HepG2 (cell line): ENCODE data around the gene GUK1. TPM values are rescaled to one million over a fixed set of nuclear protein-coding genes. Genes with fewer than 3 reads are reported as not detected.

Experiments used
- AKAP8 ChIP-seq: sonication (generic); formaldehyde crosslinking; IDR thresholded peaks from 2 replicates; pipeline ENCODE4 v1.5.1; 2020; ENCODE audit warnings: mild to moderate bottlenecking, missing genetic modification reagents
- ETV5 ChIP-seq: IDR thresholded peaks from 2 replicates; pipeline ENCODE4 v1.6.1; 2018; ENCODE audit warnings: missing biosample characterization, missing genetic modification reagents, inconsistent platforms, borderline replicate concordance
- GPN1 ChIP-seq: sonication (generic); formaldehyde crosslinking; IDR thresholded peaks from 2 replicates; pipeline ENCODE4 v1.5.1; 2020; ENCODE audit warnings: missing genetic modification reagents, borderline replicate concordance
- MED13 ChIP-seq: sonication (generic); formaldehyde crosslinking; IDR thresholded peaks from 2 replicates; pipeline ENCODE4 v1.5.0; 2020; ENCODE audit warnings: missing genetic modification reagents
- PLRG1 ChIP-seq: fragments of 450-650 bp; conservative IDR thresholded peaks from 2 replicates; pipeline ENCODE4 v1.6.1; 2016
- SNAI1 ChIP-seq: sonication (generic); formaldehyde crosslinking; IDR thresholded peaks from 2 replicates; pipeline ENCODE4 v1.5.0; 2020; ENCODE audit warnings: mild to moderate bottlenecking, missing genetic modification reagents, borderline replicate concordance
- TBP ChIP-seq: sonication (generic); formaldehyde crosslinking; IDR thresholded peaks from 2 replicates; pipeline ENCODE4 v1.5.0; 2020; ENCODE audit warnings: missing genetic modification reagents
- TFAP4 ChIP-seq: sonication (generic); IDR thresholded peaks from 2 replicates; pipeline ENCODE4 v1.6.1; 2016; ENCODE audit warnings: low read depth, borderline replicate concordance
- XRCC5 ChIP-seq: fragments of 200-400 bp; formaldehyde crosslinking; optimal IDR thresholded peaks from 2 replicates; pipeline ENCODE3; 2017; ENCODE audit warnings: mild to moderate bottlenecking, low read length
- ZKSCAN8 ChIP-seq: IDR thresholded peaks from 2 replicates; pipeline ENCODE4 v1.6.1; 2016; ENCODE audit warnings: borderline replicate concordance, missing genetic modification reagents, missing compliant biosample characterization
- ZNF12 ChIP-seq: sonication (generic); formaldehyde crosslinking; IDR thresholded peaks from 2 replicates; pipeline ENCODE4 v1.5.0; 2020; ENCODE audit warnings: missing genetic modification reagents
- ZNF460 ChIP-seq: sonication (generic); formaldehyde crosslinking; IDR thresholded peaks from 2 replicates; pipeline ENCODE4 v1.5.1; 2020; ENCODE audit warnings: missing genetic modification reagents, mild to moderate bottlenecking, borderline replicate concordance
- ZNF75D ChIP-seq: sonication (generic); formaldehyde crosslinking; IDR thresholded peaks from 2 replicates; pipeline ENCODE4 v1.8.1; 2023; ENCODE audit warnings: missing genetic modification reagents, mild to moderate bottlenecking, borderline replicate concordance
- polyA plus RNA-seq, 8 experiments: library from polyadenylated mRNA; depleted of rRNA in 3 of 8; stranded (reverse) in 7 of 8; unstranded in 1 of 8; fragments of >200 nt; fragmentation: Illumina TruSeq in 4 of 8; extraction: Trizol in 4 of 8; gene quantifications; 2 replicates each; pipeline versions ENCODE4 v1.2.1 to v1.2.3, GENCODE V29; 2011 to 2016; ENCODE audit warnings: low read depth in 4 of 8, missing spikeins in 1 of 8, mixed read lengths in 1 of 8; ENCODE audit not compliant: insufficient read depth in 1 of 8
- total RNA-seq, 5 experiments: library from RNA; depleted of rRNA; stranded (reverse); fragments of >200 nt; fragmentation: Illumina TruSeq; extraction: Trizol; gene quantifications; 2 replicates each; pipeline ENCODE4 v1.2.3, GENCODE V29; 2016; ENCODE audit warnings: low read depth in 1 of 5
- TF ChIP-seq, protein P1 (sequence below): sonication (generic); formaldehyde crosslinking; IDR thresholded peaks from 2 replicates; pipeline ENCODE4 v1.5.1; 2020; ENCODE audit warnings: missing genetic modification reagents, mild to moderate bottlenecking, borderline replicate concordance
- TF ChIP-seq, protein P2 (sequence below): sonication (generic); formaldehyde crosslinking; IDR thresholded peaks from 2 replicates; pipeline ENCODE4 v1.8.1; 2022; ENCODE audit warnings: mild to moderate bottlenecking, missing genetic modification reagents
- TF ChIP-seq, protein P3 (sequence below), 2 experiments: fragments of 450-650 bp in 1 of 2; sonication (generic) in 1 of 2; formaldehyde crosslinking in 1 of 2; IDR thresholded peaks; 2 replicates each; pipeline versions ENCODE4 v1.6.1 to v1.8.0; 2016 to 2022; ENCODE audit warnings: antibody characterized with exemption in 1 of 2, mild to moderate bottlenecking in 1 of 2, missing genetic modification reagents in 1 of 2

GUK1 gene
- total and polyA plus RNA-seq, 2 of the 13 experiments (the other 11 are each of a cell fraction or from before 2014, with no cell fraction given) = 116 to 154 TPM

DNA sequence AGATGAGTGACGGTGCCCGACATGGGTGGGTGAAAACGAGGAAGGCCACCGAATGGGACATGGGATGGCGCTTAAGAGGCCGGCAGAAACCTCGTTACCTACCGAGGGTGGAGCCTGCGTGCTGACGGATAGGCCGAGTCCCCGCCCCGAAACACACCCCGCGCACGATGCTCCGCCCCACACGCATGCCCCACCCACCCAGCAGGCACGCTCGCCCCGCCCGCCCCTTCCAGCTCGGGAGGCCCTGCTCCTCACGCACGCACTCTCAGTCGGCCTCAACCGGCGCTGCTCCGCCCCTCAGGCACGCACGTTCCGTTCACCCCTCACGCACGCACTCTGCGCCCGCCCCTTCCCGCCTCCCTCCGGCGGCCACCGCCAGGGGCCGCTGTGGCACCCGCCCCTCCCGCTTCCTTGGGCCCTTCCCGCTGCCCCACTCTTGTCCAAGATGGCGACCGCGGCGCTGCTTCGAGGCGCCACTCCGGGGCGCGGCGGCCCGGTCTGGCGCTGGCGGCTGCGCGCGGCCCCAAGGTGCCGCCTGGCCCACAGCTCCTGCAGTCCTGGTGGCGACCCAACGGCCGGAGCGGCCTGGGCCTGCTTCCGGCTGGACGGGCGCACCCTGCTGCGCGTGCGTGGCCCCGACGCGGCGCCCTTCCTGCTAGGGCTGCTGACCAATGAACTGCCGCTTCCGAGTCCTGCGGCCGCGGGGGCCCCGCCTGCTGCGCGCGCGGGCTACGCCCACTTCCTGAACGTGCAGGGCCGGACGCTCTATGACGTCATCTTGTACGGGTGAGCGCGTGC, 25.5 kb downstream of the GUK1 start, which contains the start of gene IBA57 (continued):
- TF ChIP-seq TBP (CRISPR knock-in tag) (no peak), ZKSCAN8 (CRISPR knock-in tag) (no peak), PLRG1 (no peak), TFAP4 (no peak), SNAI1 (CRISPR knock-in tag) (no peak), ZNF460 (CRISPR knock-in tag) (no peak), XRCC5 (peak; percentile 83), AKAP8 (no peak), MED13 (CRISPR knock-in tag) (no peak), GPN1 (CRISPR knock-in tag) (no peak; the same call in 1 of the 2 replicates), ZNF12 (no peak), ZNF75D (CRISPR knock-in tag) (no peak), ETV5 (peak; percentile 79)
- TF ChIP-seq, protein P1, sequence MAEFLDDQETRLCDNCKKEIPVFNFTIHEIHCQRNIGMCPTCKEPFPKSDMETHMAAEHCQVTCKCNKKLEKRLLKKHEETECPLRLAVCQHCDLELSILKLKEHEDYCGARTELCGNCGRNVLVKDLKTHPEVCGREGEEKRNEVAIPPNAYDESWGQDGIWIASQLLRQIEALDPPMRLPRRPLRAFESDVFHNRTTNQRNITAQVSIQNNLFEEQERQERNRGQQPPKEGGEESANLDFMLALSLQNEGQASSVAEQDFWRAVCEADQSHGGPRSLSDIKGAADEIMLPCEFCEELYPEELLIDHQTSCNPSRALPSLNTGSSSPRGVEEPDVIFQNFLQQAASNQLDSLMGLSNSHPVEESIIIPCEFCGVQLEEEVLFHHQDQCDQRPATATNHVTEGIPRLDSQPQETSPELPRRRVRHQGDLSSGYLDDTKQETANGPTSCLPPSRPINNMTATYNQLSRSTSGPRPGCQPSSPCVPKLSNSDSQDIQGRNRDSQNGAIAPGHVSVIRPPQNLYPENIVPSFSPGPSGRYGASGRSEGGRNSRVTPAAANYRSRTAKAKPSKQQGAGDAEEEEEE (CRISPR knock-in tag) = no peak
- TF ChIP-seq, protein P2, sequence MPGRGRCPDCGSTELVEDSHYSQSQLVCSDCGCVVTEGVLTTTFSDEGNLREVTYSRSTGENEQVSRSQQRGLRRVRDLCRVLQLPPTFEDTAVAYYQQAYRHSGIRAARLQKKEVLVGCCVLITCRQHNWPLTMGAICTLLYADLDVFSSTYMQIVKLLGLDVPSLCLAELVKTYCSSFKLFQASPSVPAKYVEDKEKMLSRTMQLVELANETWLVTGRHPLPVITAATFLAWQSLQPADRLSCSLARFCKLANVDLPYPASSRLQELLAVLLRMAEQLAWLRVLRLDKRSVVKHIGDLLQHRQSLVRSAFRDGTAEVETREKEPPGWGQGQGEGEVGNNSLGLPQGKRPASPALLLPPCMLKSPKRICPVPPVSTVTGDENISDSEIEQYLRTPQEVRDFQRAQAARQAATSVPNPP (CRISPR knock-in tag) = no peak
- TF ChIP-seq, protein P3, sequence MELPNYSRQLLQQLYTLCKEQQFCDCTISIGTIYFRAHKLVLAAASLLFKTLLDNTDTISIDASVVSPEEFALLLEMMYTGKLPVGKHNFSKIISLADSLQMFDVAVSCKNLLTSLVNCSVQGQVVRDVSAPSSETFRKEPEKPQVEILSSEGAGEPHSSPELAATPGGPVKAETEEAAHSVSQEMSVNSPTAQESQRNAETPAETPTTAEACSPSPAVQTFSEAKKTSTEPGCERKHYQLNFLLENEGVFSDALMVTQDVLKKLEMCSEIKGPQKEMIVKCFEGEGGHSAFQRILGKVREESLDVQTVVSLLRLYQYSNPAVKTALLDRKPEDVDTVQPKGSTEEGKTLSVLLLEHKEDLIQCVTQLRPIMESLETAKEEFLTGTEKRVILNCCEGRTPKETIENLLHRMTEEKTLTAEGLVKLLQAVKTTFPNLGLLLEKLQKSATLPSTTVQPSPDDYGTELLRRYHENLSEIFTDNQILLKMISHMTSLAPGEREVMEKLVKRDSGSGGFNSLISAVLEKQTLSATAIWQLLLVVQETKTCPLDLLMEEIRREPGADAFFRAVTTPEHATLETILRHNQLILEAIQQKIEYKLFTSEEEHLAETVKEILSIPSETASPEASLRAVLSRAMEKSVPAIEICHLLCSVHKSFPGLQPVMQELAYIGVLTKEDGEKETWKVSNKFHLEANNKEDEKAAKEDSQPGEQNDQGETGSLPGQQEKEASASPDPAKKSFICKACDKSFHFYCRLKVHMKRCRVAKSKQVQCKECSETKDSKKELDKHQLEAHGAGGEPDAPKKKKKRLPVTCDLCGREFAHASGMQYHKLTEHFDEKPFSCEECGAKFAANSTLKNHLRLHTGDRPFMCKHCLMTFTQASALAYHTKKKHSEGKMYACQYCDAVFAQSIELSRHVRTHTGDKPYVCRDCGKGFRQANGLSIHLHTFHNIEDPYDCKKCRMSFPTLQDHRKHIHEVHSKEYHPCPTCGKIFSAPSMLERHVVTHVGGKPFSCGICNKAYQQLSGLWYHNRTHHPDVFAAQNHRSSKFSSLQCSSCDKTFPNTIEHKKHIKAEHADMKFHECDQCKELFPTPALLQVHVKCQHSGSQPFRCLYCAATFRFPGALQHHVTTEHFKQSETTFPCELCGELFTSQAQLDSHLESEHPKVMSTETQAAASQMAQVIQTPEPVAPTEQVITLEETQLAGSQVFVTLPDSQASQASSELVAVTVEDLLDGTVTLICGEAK (IDR thresholded peaks at IDR 0.05) = no peak
- TF ChIP-seq, protein P3 (CRISPR knock-in tag; IDR thresholded peaks at IDR 0.05) = no peak; the same call in 1 of the 2 replicates
